T-helper 17 cell (primary cell): ENCODE results near the gene ESM1. TPM values are rescaled to one million over a fixed set of nuclear protein-coding genes. Genes with fewer than 3 reads are reported as not detected.
A peak's percentile ranks its signal among the peaks of the same experiment; 100 is the strongest.

Source experiments
- ATAC-seq: fragments of 150-1000 bp; cut with Tn5 transposase; 2 replicates; pipeline ENCODE4 v1.10.0; 2021; ENCODE audit warnings: mild to moderate bottlenecking, moderate library complexity
- DNase-seq, 3 donors: peaks; one replicate each; pipeline versions ENCODE4 v3.0.0 to v3.0.0-alpha.2; 2020 to 2021
- H3K9me3 ChIP-seq: one replicate; pipeline ENCODE4 v1.7.0; 2013; ENCODE audit warnings: low read length, mild to moderate bottlenecking; ENCODE audit not compliant: control insufficient read depth, poor library complexity, severe bottlenecking
- H3K27ac Mint-ChIP-seq: one replicate; pipeline ENCODE4 v1.8.0; 2022; ENCODE audit warnings: mild to moderate bottlenecking, moderate library complexity, mixed read lengths
- H3K27me3 Mint-ChIP-seq: one replicate; pipeline ENCODE4 v1.8.0; 2022; ENCODE audit warnings: mixed read lengths
- H3K36me3 Mint-ChIP-seq: one replicate; pipeline ENCODE4 v1.8.0; 2022; ENCODE audit warnings: low read depth, mixed read lengths
- H3K4me1 Mint-ChIP-seq: one replicate; pipeline ENCODE4 v1.8.0; 2022; ENCODE audit warnings: mild to moderate bottlenecking, mixed read lengths
- H3K4me3 Mint-ChIP-seq: one replicate; pipeline ENCODE4 v1.8.0; 2022; ENCODE audit warnings: mild to moderate bottlenecking, moderate library complexity, mixed read lengths
- total RNA-seq, 4 donors: library from RNA in 2 of 4; stranded (reverse) in 2 of 4; gene quantifications; one replicate each; pipeline ENCODE4 v1.2.3 and lab custom pipeline; 2022 to 2026

ESM1 gene
- total RNA-seq, 2 donors from 2014 or later, result not detected

- ATAC-seq, result no peak
- H3K9me3 ChIP-seq, result no peaks in the 10 kb centered on the region
- Mint-ChIP-seq H3K27me3 (no peaks in the 10 kb centered on the region), H3K4me3 (no peak overlapping the region), H3K4me1 (peaks cover 15% of the 10 kb centered on the region), H3K36me3 (no peaks in the 10 kb centered on the region), H3K27ac (no peak overlapping the region)
- DNase-seq, result no peak
Observed at GRCh38 chr5:54997081-54997480, 11.7 kb upstream of the ESM1 start.

GRCh38 chr5:54996466-54996865, 11.1 kb upstream of the ESM1 start:
- no peak for DNase-seq
- H3K36me3 Mint-ChIP-seq, result no peaks in the 10 kb centered on the region
- peaks cover 9% of the 10 kb centered on the region for H3K4me1 Mint-ChIP-seq

GRCh38 chr5:54995168-54995567, 9.8 kb upstream of the ESM1 start:
- Mint-ChIP-seq H3K27me3 (no peaks in the 10 kb centered on the region), H3K4me3 (no peak overlapping the region), H3K36me3 (no peaks in the 10 kb centered on the region), H3K27ac (no peak overlapping the region), H3K4me1 (peaks cover 13% of the 10 kb centered on the region)
- DNase-seq (no peak), ATAC-seq (no peak)
- no peaks in the 10 kb centered on the region for H3K9me3 ChIP-seq

More at GRCh38 chr5:54996466-54996865, 11.1 kb upstream of the ESM1 start:
- no peak overlapping the region for H3K27ac Mint-ChIP-seq
- no peaks in the 10 kb centered on the region for H3K27me3 Mint-ChIP-seq
- no peak for ATAC-seq
- H3K9me3 ChIP-seq, result no peaks in the 10 kb centered on the region
- H3K4me3 Mint-ChIP-seq, result no peak overlapping the region

GRCh38 chr5:54994628-54995027, 9.2 kb upstream of the ESM1 start:
- Mint-ChIP-seq H3K4me1 (peaks cover 15% of the 10 kb centered on the region), H3K27ac (no peak overlapping the region), H3K27me3 (no peaks in the 10 kb centered on the region), H3K4me3 (no peak overlapping the region), H3K36me3 (no peaks in the 10 kb centered on the region)
- ATAC-seq, result no peak
- no peaks in the 10 kb centered on the region for H3K9me3 ChIP-seq
- no peak for DNase-seq

GRCh38 chr5:54993318-54993717, 7.9 kb upstream of the ESM1 start:
- no peak for DNase-seq
- no peak overlapping the region for H3K27ac Mint-ChIP-seq
- H3K4me3 Mint-ChIP-seq, result no peak overlapping the region
- no peaks in the 10 kb centered on the region for H3K9me3 ChIP-seq
- no peaks in the 10 kb centered on the region for H3K27me3 Mint-ChIP-seq
- no peak for ATAC-seq
- no peaks in the 10 kb centered on the region for H3K36me3 Mint-ChIP-seq
- peaks cover 25% of the 10 kb centered on the region for H3K4me1 Mint-ChIP-seq

GRCh38 chr5:54991416-54991815, 6.0 kb upstream of the ESM1 start:
- H3K27me3 Mint-ChIP-seq, result no peaks in the 10 kb centered on the region
- H3K27ac Mint-ChIP-seq, result no peak overlapping the region
- DNase-seq (no peak), ATAC-seq (no peak)
- no peaks in the 10 kb centered on the region for H3K36me3 Mint-ChIP-seq
- H3K4me3 Mint-ChIP-seq, result no peak overlapping the region
- H3K9me3 ChIP-seq, result no peaks in the 10 kb centered on the region
- H3K4me1 Mint-ChIP-seq, result peaks cover 33% of the 10 kb centered on the region

- H3K9me3 ChIP-seq, result no peaks in the 10 kb centered on the region
- H3K4me3 Mint-ChIP-seq, result no peak overlapping the region
- peaks cover 35% of the 10 kb centered on the region for H3K4me1 Mint-ChIP-seq
- H3K27ac Mint-ChIP-seq, result peak overlapping the region; percentile 43
- peaks cover under 1% of the 10 kb centered on the region for H3K27me3 Mint-ChIP-seq
- no peaks in the 10 kb centered on the region for H3K36me3 Mint-ChIP-seq
- DNase-seq (no peak), ATAC-seq (no peak)
Observed at GRCh38 chr5:54990841-54991258, 5.5 kb upstream of the ESM1 start.

- H3K27ac Mint-ChIP-seq, result peak overlapping the region; percentile 65
- H3K9me3 ChIP-seq, result no peaks in the 10 kb centered on the region
- ATAC-seq, result peak; percentile 61
- peaks cover 12% of the 10 kb centered on the region for H3K27me3 Mint-ChIP-seq
- DNase-seq, result no peak
- H3K36me3 Mint-ChIP-seq, result no peaks in the 10 kb centered on the region
- peak overlapping the region; percentile 68 for H3K4me3 Mint-ChIP-seq
- H3K4me1 Mint-ChIP-seq, result peaks cover 39% of the 10 kb centered on the region
Observed at GRCh38 chr5:54988817-54989216, 3.4 kb upstream of the ESM1 start.

GRCh38 chr5:54988218-54988617, 2.8 kb upstream of the ESM1 start:
- ATAC-seq, result no peak
- no peaks in the 10 kb centered on the region for H3K36me3 Mint-ChIP-seq
- peaks cover 12% of the 10 kb centered on the region for H3K27me3 Mint-ChIP-seq

GRCh38 chr5:54986269-54986654, 869 bp upstream of the ESM1 start:
- H3K9me3 ChIP-seq, result no peaks in the 10 kb centered on the region
- Mint-ChIP-seq H3K27ac (no peak overlapping the region), H3K4me1 (peaks cover 40% of the 10 kb centered on the region), H3K27me3 (peaks cover 12% of the 10 kb centered on the region), H3K36me3 (no peaks in the 10 kb centered on the region), H3K4me3 (no peak overlapping the region)
- ATAC-seq (no peak), DNase-seq (no peak)

More at GRCh38 chr5:54988218-54988617, 2.8 kb upstream of the ESM1 start:
- no peaks in the 10 kb centered on the region for H3K9me3 ChIP-seq
- Mint-ChIP-seq H3K4me1 (peaks cover 39% of the 10 kb centered on the region), H3K27ac (peak overlapping the region; percentile 65), H3K4me3 (peak overlapping the region; percentile 68)
- DNase-seq, result no peak

GRCh38 chr5:54981928-54982327, 3.5 kb downstream of the ESM1 start:
- Mint-ChIP-seq H3K27me3 (peaks cover 12% of the 10 kb centered on the region), H3K27ac (no peak overlapping the region), H3K36me3 (no peaks in the 10 kb centered on the region), H3K4me3 (no peak overlapping the region), H3K4me1 (peaks cover 14% of the 10 kb centered on the region)
- no peak for ATAC-seq
- no peaks in the 10 kb centered on the region for H3K9me3 ChIP-seq
- DNase-seq, result no peak

- no peaks in the 10 kb centered on the region for H3K36me3 Mint-ChIP-seq
- H3K4me3 Mint-ChIP-seq, result no peak overlapping the region
- H3K27me3 Mint-ChIP-seq, result no peaks in the 10 kb centered on the region
- no peak for ATAC-seq
- DNase-seq, result no peak
- no peaks in the 10 kb centered on the region for H3K9me3 ChIP-seq
- peaks cover 3% of the 10 kb centered on the region for H3K4me1 Mint-ChIP-seq
- no peak overlapping the region for H3K27ac Mint-ChIP-seq
Observed at GRCh38 chr5:54975701-54976100, 9.7 kb downstream of the ESM1 start.

- H3K27ac Mint-ChIP-seq, result no peak overlapping the region
- no peaks in the 10 kb centered on the region for H3K27me3 Mint-ChIP-seq
- no peak for DNase-seq
- no peaks in the 10 kb centered on the region for H3K9me3 ChIP-seq
- H3K36me3 Mint-ChIP-seq, result peaks cover 2% of the 10 kb centered on the region
- no peak overlapping the region for H3K4me3 Mint-ChIP-seq
- peaks cover 3% of the 10 kb centered on the region for H3K4me1 Mint-ChIP-seq
- no peak for ATAC-seq
Observed at GRCh38 chr5:54969856-54970828, 15.3 kb downstream of the ESM1 start.

GRCh38 chr5:54969242-54969641, 16.2 kb downstream of the ESM1 start:
- Mint-ChIP-seq H3K27ac (no peak overlapping the region), H3K4me1 (peaks cover 3% of the 10 kb centered on the region), H3K4me3 (no peak overlapping the region), H3K27me3 (no peaks in the 10 kb centered on the region), H3K36me3 (peaks cover 2% of the 10 kb centered on the region)
- H3K9me3 ChIP-seq, result no peaks in the 10 kb centered on the region
- DNase-seq, result no peak
- ATAC-seq, result no peak
